WTC11 (cell line): ENCODE data around the gene USP2.

Experiments used
- IRF2 ChIP-seq: sonication (generic); formaldehyde crosslinking; IDR thresholded peaks from 2 replicates; pipeline ENCODE4 v1.8.0; 2022; ENCODE audit warnings: low read depth, missing genetic modification reagents, borderline replicate concordance
- MAX ChIP-seq: sonication (generic); formaldehyde crosslinking; IDR thresholded peaks from 2 replicates; pipeline ENCODE4 v1.8.0; 2022; ENCODE audit warnings: mild to moderate bottlenecking, missing genetic modification reagents
- SP1 ChIP-seq: sonication (generic); formaldehyde crosslinking; conservative IDR thresholded peaks from 2 replicates; pipeline ENCODE4 v1.8.1; 2022; ENCODE audit warnings: missing genetic modification reagents
- ZNF512 ChIP-seq: sonication (generic); formaldehyde crosslinking; IDR thresholded peaks from 2 replicates; pipeline ENCODE4 v1.8.1; 2022; ENCODE audit warnings: missing genetic modification reagents, borderline replicate concordance

GRCh38 chr11:119367661-119368120 lies 13.8 kb downstream of the USP2 start:
- TF ChIP-seq MAX (CRISPR knock-in tag) (no peak), SP1 (CRISPR knock-in tag) (no peak), IRF2 (CRISPR knock-in tag) (no peak), ZNF512 (CRISPR knock-in tag) (no peak)
